GM20431 (cell line): ENCODE data around the gene FRAS1.
"Not testable (repeated sequence)": the region's sequence is repeated elsewhere in the genome, so short reads cannot be mapped to it uniquely, and the experiment has no call there.

Experiments
- in situ Hi-C: fragments of 300-500 bp; cut with MseI, MboI; formaldehyde crosslinking; loops from one replicate; pipeline ENCODE4 v1.15.0; 2020; ENCODE audit warnings: low sequenced_read_pairs; ENCODE audit not compliant: unreplicated experiment

The FRAS1 gene

DNA sequence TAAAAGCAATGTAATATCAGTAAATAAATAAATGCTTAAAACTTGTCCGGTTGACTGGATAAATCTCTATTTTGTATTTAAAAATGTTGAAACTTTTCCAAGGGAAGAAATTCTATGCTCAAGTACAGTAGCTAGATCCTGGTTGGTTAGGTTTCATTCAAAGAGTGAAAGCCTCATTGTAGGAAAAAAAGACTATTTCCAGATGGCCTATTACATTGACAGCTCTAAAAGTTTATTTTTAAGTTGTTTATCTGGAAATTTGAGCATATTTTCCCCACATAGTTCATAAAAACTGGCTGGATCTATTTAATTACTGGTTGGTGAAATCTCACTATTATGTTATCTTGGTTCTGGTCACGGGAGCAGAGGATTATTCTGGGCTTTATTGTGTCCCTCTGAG, 38.0 kb downstream of the FRAS1 start:
- in situ Hi-C loops: no loop called here

DNA sequence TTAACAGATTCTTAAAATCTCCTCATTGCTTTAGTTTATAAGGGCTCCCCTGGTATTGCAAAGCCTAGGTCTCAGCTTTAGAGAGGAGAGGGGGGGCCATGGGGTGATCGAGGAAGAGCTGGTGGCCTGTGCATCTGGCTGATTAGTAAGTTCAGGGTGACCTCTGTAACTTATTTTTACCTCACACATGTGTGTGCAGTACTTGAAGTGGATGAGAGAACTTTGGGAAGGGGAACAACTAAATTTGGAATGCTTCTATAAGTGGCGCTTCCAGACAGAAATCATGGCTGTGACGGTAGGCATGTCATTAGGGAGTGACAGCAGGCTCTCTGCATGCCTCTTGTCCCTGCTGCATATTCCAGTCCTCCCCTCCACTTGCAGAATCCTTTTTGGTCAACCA, 41.9 kb downstream of the FRAS1 start:
- in situ Hi-C loops: no loop called here

DNA sequence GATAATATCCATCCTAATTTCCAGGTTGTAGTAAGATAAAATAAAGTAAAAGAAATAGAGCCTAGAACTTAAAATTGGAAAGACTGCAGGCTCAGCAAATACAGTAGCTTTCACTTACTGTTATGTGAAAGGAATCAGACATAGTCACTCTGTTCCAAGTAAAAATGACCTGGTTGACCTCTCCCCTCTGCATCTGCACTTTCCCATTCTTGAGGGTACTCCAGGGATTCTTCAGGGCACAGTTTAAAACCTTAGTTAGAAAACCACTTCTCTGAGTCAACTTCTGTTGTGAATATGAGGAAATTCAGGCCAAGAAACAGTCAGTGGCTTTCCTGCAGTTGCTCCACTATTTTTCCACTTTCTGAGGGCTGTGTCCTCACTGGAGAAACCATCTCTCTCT, 42.9 kb downstream of the FRAS1 start:
- in situ Hi-C loops: no loop called here

DNA sequence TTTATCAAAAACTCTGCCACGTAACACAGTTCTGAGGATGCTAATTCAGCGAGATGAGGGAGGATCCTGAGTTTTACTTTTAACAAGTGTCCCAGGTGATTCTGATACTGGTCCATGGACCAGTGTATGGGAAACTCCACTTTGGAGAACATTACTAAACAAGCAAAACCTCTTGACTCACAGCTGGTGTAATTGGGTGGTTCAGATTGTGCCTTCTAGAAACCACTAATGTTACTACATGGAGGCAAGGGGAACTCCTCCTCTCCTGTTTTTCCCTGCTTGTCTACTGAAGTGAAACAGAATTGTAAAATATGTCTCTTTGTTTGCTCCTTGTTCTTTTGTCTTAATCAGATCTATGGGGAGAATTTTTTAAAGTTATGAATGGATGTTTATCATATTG, 62.6 kb downstream of the FRAS1 start:
- in situ Hi-C loops: no loop called here

DNA sequence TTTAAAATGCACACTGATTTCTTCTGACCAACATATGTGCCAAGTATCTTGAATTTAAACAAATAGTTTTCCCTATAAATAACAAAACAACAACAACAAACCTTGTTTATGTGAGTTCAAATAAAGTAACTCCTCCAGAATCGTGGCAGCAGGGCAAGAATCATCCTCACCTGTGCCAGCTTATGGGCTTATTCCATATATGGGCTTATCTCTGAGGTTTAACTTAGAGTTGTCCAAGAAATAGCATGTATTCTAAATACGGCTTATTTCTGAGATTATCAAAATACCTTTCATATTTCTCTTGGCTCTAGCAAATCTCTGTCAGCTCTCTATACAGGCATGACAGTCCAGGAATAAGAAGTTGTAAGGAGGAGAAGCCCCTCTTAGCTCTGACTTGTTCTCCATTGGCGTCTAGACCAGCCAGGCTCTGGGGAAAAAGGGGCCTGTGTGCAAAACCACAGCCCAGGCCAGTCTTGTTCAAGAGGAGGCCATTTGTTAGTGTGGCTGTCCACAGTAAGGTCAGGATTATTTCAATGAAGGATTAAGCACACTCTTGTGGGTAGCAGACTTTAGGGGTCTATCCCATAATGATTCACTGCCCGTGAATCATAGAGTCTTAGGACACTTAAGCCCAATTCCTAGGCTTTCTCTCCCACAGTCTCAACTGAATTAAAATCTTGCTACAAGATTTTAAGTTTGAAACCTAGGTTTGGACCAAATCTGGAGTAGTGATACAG, 63.2 kb downstream of the FRAS1 start:
- in situ Hi-C loops: no loop called here

DNA sequence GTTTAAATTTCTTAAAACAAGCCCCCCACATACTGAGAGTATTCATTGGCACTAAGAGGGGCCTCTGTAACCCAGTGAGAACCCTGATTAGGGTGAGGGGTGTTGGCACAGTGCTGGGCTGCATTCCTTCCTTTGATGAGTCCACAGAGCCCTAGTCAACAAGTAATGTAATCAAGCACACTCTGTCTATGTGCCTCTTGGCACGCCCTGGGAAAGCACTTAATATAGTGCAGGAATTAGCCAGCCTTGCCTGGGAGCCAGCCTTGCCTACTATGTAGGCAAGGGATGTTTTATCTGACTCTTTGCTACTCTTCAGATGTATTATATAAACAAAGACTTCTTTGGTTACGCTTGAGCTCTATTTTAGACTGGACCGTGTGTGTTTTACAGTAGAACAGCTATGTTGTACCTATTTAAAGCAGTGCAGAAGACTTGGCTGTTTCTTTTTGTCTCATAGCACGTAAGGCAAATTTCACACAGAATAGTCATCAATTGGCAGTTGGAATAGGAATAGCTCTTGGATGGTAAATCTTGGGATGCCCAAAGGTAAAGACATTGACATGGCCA, 64.3 kb downstream of the FRAS1 start:
- in situ Hi-C loops: no loop called here

DNA sequence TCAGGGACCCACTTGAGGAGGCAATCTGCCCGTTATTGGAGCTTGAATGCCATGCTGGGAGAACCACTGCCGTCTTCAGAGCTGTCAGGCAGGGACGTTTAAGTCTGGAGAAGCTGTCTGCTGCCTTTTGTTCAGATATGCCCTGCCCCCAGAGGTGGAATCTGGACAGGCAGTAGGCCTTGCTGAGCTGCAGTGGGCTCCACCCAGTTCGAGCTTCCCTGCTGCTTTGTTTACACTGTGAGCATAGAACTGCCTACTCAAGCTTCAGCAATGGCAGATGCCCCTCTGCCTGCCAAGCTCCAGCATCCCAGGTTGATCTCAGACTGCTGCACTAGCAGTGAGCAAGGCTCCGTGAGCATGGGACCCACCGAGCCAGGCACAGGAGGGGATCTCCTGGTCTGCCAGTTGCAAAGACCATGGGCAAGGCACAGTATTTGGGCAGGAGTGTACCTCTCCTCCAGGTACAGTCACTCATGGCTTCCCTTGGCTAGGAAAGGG, 68.8 kb downstream of the FRAS1 start:
- in situ Hi-C loops: not testable (repeated sequence)

DNA sequence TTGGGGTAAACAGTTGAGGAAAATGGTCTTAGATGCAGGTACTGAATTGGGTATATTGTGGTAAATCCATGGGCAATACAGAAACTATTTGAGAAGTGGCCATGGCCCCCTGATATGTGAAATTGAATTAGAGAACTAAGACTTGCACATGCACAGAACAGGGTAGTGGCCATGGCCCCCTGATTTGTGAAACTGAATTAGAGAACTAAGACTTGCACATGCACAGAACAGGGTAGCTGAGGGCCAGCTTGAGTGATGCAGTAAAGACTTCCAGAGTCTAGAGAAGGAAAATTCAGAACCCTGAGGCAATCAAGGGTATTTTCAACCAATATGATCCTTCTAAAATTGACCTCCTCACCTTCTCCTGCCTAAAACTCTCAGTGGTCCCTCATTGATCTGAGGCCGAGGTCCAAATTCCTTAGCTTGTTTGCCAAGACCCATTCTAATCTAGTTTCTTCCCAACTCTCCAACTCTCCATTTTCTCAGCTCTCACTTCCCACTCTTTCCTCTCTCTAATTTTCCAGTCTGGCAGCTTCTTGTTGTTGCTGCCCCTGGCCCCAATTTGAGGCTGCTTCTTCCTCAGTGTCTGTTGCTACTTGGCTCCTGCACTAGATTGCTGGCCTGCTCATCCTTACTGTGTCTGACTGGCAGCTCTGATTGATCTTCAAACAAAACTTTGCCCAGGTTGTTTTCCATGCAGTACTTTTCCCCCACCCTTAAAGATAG, 72.4 kb downstream of the FRAS1 start:
- in situ Hi-C loops: no loop called here

DNA sequence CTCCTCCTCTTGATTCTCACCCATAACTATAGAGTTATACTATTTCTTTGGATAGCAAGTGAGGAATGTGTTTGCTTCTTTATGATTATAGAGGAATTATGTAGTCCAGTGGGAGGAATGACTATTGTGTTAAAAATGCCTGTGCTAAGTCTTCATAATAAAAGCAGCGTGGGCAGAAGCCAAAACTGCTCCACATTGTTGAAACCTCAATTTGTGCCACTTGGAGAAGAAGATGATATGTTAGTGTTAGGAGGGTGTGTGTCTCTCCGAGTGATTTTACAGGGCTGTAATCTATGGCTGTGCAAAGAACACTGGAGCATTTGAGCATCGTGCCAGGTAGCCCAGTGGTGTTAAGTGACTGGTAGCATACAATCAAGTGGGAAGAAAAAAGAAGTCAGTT, 74.3 kb downstream of the FRAS1 start:
- in situ Hi-C loops: no loop called here

DNA sequence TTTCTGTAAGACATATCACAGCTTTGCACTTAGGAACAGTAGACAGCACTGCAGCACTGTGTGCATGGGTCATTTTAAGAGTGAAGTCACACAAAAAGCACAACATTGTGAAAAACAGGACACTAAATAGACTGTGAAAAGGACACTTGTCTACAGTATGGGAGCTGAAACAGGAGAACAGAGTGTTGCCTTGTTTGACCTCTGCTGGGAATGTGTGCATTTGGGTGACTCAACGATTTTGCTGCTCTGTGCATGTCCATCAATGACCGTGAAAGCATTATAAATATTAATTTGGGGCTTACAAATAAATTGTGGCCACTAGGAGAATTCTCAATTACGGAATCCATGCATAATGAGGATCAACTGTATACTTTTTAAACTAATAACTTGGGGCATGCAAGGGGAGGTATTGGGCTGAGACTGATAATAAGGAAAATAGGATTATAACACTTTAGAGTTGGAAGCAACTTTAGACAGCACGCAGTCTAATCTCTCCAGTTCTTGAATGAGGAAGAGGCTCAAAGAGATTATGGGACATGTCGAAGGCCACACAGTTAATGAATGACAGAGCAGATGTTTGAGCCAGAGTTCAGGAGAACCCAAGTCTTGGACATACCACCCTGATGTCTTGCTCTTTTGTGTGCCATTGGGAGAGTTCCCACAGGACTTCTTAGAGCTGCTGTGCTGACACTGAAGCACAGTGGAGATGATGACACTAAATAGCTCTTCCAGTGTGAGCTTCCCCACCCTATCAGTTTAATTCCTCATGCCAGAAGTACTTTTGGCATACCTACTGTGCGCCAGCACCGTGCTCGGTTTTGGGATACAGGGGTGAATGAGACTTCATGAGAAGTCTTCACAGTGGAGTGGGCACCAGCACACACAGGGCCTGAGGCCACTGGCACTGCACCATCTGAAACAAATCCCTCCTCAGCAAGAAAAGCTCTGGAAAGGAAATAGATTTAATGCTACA, 79.3 kb downstream of the FRAS1 start:
- in situ Hi-C loops: no loop called here

DNA sequence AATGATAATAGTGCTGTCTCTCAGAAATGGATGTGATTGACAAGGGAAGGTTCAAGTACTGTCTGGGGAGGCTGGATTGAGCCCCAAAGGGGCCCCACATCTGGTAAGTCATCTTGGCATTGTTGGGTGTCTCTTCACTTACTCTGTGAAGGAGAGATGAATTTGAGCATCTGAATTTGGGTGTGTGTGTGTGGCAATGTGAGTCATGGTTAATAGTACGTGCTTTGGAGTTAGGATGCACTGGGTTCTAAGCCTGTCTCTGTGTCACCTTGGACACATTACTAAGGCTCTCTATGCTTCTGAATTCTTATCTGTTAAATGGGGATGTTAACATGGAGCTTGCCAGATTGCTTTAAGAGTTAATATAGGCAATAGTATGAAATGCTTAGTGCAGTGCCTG, 80.4 kb downstream of the FRAS1 start:
- in situ Hi-C loops: no loop called here

DNA sequence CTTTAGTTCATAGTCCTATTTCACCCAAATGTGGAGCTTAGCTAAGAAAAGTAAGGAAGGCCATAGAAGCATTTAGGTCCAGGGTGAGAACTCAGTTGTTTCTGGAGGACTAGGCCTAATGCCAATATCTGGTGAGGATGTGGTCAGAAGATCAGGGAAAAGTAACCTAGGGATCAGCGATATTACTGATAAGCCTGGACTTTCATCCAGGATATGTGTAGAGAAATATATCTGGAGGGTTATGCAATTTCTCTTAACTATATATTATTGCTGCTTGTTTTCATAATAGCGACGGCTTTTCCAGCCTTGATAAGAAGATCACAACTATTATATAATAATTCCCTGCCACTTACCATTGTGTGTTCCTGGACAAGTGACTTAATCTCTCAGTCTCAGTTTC, 81.1 kb downstream of the FRAS1 start:
- in situ Hi-C loops: no loop called here

DNA sequence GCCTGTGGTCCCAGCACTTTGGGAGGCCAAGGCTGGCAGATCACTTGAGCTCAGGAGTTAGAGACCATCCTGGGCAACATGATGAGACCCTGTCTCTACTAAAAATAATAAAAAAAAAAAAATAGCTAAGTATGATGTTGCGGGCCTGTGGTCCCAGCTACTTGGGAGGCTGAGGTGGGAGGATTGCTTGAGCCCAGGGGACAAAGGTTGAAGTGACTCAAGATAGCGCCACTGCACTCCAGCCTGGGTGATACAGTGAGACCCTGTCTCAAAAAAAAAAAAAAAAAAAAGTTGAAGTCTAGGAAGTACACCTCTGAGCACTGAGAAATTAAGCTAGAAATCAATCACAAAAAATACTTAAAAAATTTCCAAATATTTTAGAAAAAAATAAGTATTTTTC, 86.5 kb downstream of the FRAS1 start:
- in situ Hi-C loops: no loop called here

DNA sequence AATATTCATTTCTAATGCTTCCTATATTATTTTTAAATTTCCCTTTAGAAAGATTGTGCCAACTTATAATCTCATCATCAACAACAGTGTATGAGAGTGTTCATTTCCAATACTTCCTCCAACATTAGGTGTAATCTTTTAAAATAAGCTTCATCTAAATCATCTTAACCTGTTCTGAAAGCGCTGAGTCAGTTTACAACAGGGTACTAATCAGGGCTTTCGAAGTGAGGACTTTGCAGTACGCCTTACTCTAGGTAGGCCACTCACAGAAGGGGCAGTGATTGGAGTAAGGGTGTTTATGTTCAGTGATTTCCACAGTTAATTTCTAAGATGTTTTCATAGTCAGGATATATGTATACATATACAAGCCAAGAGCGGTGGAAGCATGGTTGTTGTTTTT, 87.9 kb downstream of the FRAS1 start:
- in situ Hi-C loops: no loop called here

DNA sequence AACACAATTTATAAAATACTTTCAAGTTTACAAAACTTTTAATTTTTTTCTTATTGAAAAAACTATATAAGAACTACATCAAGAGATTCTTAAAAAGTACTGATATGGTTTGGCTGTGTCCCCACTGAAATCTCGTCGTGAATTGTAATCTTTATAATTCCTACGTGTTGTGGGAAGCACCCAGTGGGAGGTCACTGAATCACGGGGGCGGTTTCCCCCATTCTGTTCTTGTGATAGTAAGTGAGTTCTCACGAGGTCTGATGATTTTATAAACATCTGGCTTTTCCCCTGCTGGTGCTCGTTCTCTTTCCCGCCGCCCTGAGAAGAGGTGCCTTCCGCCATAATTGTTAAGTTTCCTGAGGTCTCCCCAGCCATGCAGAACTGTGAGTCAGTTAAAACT, 88.5 kb downstream of the FRAS1 start:
- in situ Hi-C loops: no loop called here

DNA sequence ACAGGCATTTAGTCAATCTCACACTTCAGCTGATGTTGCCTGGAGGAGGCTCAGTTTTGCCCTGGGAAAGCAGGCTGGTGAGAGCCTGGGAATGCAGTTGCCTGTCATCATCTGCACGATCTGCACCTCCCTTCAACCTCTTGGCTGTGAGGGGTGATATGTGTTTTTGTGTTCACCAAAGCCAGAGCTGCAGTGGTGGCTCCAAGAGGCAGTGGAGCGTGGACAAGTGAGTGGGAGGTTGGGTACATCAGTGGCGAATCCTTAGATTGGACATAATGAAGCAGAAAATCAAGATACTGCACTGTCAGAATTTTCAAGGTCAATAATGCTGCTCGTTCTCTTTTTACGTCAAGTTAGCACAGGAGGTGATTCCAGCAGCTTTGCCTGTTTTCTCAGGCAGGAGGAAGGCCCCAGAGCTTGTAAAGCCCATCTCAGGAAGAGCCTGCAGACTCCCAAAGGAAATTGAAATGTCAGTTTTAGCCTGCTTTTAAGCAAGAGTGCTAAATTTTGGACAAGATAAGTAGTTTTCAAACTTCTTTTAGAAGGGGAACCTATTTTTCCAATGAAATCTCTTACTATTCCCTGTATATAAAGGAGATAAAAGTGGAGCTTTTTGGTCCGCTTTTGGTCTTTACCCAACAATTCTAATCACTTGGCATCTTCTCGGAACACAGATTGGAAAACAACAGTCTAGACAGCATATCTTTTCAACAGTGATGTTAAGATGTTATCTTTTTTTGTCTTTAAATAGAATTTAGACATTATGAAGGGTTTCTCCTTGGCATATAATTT, 92.8 kb downstream of the FRAS1 start:
- in situ Hi-C loops: no loop called here

DNA sequence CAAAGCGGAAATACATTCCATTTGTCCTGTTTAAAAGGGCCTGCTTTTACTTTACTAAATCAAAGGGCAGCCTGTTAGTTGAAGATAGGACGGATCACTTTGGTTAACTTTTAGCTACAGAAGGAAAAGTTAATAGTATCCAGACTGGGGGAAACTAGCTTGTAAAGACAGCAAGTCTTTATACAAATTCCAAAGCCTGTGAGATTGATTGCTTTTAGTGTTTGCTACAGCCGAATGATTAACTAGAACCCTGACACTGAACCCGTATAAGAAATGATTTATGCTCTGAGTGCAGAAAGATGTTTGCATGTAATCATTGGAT, 93.4 kb downstream of the FRAS1 start:
- in situ Hi-C loops: no loop called here

DNA sequence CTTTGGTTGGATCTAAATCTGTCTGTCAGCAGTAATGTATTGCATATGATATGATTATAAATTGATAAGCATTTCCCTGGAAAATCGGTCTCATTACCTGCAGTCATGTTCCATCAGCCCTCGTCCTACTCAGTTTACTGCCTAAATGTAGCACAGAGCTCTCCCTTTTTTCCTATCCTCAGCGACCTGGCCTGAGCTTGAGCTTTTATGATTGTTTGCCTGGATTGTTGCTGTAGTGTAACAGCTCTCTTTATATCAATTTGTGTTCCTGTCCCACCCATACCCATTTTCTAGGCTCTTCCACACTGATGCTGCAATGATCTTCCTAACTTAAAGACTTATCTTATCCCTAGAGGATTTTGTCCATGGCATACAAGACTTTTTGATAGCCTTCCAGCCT, 95.7 kb downstream of the FRAS1 start:
- in situ Hi-C loops: no loop called here

DNA sequence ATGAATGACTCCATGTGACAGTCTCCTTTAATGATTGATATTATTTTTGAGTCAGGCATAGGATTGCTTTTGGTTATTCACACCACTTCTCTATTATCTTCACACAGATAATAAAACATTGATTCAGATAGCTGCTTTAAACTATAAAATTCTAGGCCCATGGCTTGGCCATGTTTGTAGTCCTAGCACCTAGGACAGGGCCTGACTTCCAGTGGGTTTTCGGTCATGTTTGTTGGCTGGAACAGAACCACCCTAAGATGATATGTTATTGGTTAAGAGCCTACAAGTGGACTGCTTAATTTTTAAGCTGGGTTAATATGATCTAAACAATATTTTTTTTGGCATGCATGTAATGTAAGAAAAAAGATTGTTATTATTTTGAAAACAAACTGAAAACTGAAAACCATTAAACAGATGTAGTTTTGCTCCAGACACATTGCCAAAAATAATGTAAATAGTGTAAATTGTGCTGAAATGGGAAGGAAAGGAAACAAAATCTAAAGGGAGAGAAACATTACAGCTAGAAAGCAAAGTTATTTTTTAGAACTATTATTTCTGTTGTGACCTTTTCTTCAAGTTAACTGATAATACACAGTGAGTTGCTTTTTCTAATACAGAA, 98.0 kb downstream of the FRAS1 start:
- in situ Hi-C loops: no loop called here
